GM21367 (cell line): ENCODE results near the gene TXNDC15.
"Not testable (repeated sequence)": the region's sequence is repeated elsewhere in the genome, so short reads cannot be mapped to it uniquely, and the experiment has no call there.

Experiments
- ATAC-seq: cut with Tn5 transposase; IDR thresholded peaks from one replicate; pipeline ENCODE4 v1.9.1; 2021; ENCODE audit not compliant: unreplicated experiment

The TXNDC15 gene

GRCh38 chr5:134873987-134874830, at the start of gene TXNDC15:
Gene TXNDC15 (plus strand): TSS chr5:134874371. CDS start chr5:134874428, 57 bp downstream.
- peak; percentile 74 for ATAC-seq

GRCh38 chr5:134824681-134825080, 49.5 kb upstream of the TXNDC15 start:
- no peak for ATAC-seq

GRCh38 chr5:134825212-134825611, 49.0 kb upstream of the TXNDC15 start:
- no peak for ATAC-seq

- no peak for ATAC-seq
Observed at GRCh38 chr5:134833340-134834032, 40.7 kb upstream of the TXNDC15 start.

- ATAC-seq: no peak
Observed at GRCh38 chr5:134835623-134836022, 38.5 kb upstream of the TXNDC15 start.

GRCh38 chr5:134837530-134838181, 36.5 kb upstream of the TXNDC15 start:
- ATAC-seq: no peak

- not testable (repeated sequence) for ATAC-seq
Observed at GRCh38 chr5:134838361-134838760, 35.8 kb upstream of the TXNDC15 start.

- ATAC-seq: no peak
Observed at GRCh38 chr5:134840811-134841210, 33.4 kb upstream of the TXNDC15 start.

- no peak for ATAC-seq
Observed at GRCh38 chr5:134844252-134844651, 29.9 kb upstream of the TXNDC15 start.

GRCh38 chr5:134845335-134845851, 28.8 kb upstream of the TXNDC15 start:
- no peak for ATAC-seq

GRCh38 chr5:134845852-134846640, 28.1 kb upstream of the TXNDC15 start, which contains the start of gene C5orf24:
Gene C5orf24 (plus strand): TSS chr5:134845968. CDS start chr5:134854901, 8,933 bp downstream.
- ATAC-seq: peak; percentile 92

GRCh38 chr5:134846641-134846960, 27.6 kb upstream of the TXNDC15 start:
- no peak for ATAC-seq

- ATAC-seq: not testable (repeated sequence)
Observed at GRCh38 chr5:134849434-134849933, 24.7 kb upstream of the TXNDC15 start.

GRCh38 chr5:134851307-134851923, 22.8 kb upstream of the TXNDC15 start:
- no peak for ATAC-seq

- not testable (repeated sequence) for ATAC-seq
Observed at GRCh38 chr5:134856465-134856864, 17.7 kb upstream of the TXNDC15 start.

GRCh38 chr5:134857401-134857800, 16.8 kb upstream of the TXNDC15 start:
- no peak for ATAC-seq

- ATAC-seq: no peak
Observed at GRCh38 chr5:134864707-134865106, 9.5 kb upstream of the TXNDC15 start.

- ATAC-seq: no peak
Observed at GRCh38 chr5:134873494-134873893, 677 bp upstream of the TXNDC15 start.

- ATAC-seq: no peak
Observed at GRCh38 chr5:134874831-134875655, 872 bp downstream of the TXNDC15 start.
